ENCODE data around the gene SPOCK1.

The SPOCK1 gene

GRCh38 chr5:137036640-137037039, 462.5 kb downstream of the SPOCK1 start:
- Histone ChIP-seq H3K4me3 (no peak overlapping the region), H3K4me1 (no peaks in the 10 kb centered on the region), H3K27me3 (no peaks in the 10 kb centered on the region), H3K27ac (no peak overlapping the region), H3K36me3 (no peaks in the 10 kb centered on the region), H3K9me3 (no peaks in the 10 kb centered on the region)
- intact Hi-C loops (cut with DNase I; ENCODE audit: low total_unique reads) = no loop called here
- DNase-seq = no peak
- TF ChIP-seq CTCF (IDR thresholded peaks at IDR 0.05) = no peak

- no peaks in the 10 kb centered on the region for H3K27me3 ChIP-seq
- DNase-seq = no peak
- no peaks in the 10 kb centered on the region for H3K9me3 ChIP-seq
- H3K36me3 ChIP-seq = no peaks in the 10 kb centered on the region
- no peak for TF ChIP-seq CTCF (IDR thresholded peaks at IDR 0.05)
- no peak overlapping the region for H3K27ac ChIP-seq
- intact Hi-C loops (cut with DNase I; ENCODE audit: low total_unique reads) = no loop called here
- H3K4me1 ChIP-seq = no peaks in the 10 kb centered on the region
- H3K4me3 ChIP-seq = no peak overlapping the region
These were observed 463.6 kb downstream of the SPOCK1 start for GRCh38 chr5:137035480-137035878.

- no peaks in the 10 kb centered on the region for H3K9me3 ChIP-seq
- no peaks in the 10 kb centered on the region for H3K27me3 ChIP-seq
- no peak for TF ChIP-seq CTCF (IDR thresholded peaks at IDR 0.05)
- H3K4me1 ChIP-seq = no peaks in the 10 kb centered on the region
- H3K27ac ChIP-seq = no peak overlapping the region
- intact Hi-C loops (cut with DNase I; ENCODE audit: low total_unique reads) = no loop called here
- no peaks in the 10 kb centered on the region for H3K36me3 ChIP-seq
- H3K4me3 ChIP-seq = no peak overlapping the region
- no peak for DNase-seq
These were observed 464.2 kb downstream of the SPOCK1 start for GRCh38 chr5:137034764-137035479.

DNA sequence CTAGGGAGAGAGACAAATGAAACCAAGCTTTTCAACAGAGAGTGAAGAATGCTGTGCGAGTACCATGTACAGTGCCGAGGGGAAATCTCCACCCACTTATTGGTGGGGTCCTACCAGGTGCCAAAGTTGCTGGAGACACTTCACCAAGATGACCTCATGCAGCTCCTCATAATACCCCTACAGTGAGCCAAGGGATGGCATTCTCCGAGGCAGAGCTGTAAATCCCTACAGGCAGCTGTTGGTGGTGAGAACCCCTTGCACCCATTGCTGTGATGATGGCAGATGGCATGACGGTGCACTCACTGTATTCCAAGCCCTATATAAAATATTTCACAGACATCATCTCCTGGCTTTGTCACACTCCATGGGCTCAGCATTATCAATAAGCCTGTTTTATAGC, 464.9 kb downstream of the SPOCK1 start:
- Histone ChIP-seq H3K27me3 (no peaks in the 10 kb centered on the region), H3K4me1 (no peaks in the 10 kb centered on the region), H3K27ac (no peak overlapping the region), H3K4me3 (no peak overlapping the region), H3K9me3 (no peaks in the 10 kb centered on the region), H3K36me3 (no peaks in the 10 kb centered on the region)
- DNase-seq = no peak
- intact Hi-C loops (cut with DNase I; ENCODE audit: low total_unique reads) = no loop called here
- TF ChIP-seq CTCF (IDR thresholded peaks at IDR 0.05) = no peak

- TF ChIP-seq CTCF (IDR thresholded peaks at IDR 0.05) = no peak
These were observed 466.2 kb downstream of the SPOCK1 start for GRCh38 chr5:137032929-137033328.

GRCh38 chr5:137027758-137028157, 471.4 kb downstream of the SPOCK1 start:
- no peak for DNase-seq
- Histone ChIP-seq H3K4me3 (no peak overlapping the region), H3K27ac (no peak overlapping the region), H3K9me3 (no peaks in the 10 kb centered on the region), H3K4me1 (peaks cover 0 to 6% (median 2%) of the 10 kb centered on the region in 4 donors), H3K27me3 (no peaks in the 10 kb centered on the region), H3K36me3 (no peaks in the 10 kb centered on the region)
- intact Hi-C loops (cut with DNase I; ENCODE audit: low total_unique reads) = no loop called here
- TF ChIP-seq CTCF (IDR thresholded peaks at IDR 0.05) = no peak

More at GRCh38 chr5:137032929-137033328, 466.2 kb downstream of the SPOCK1 start:
- H3K27me3 ChIP-seq = no peaks in the 10 kb centered on the region
- no peaks in the 10 kb centered on the region for H3K36me3 ChIP-seq
- H3K4me1 ChIP-seq = no peaks in the 10 kb centered on the region
- H3K27ac ChIP-seq = no peak overlapping the region
- no peaks in the 10 kb centered on the region for H3K9me3 ChIP-seq
- H3K4me3 ChIP-seq = no peak overlapping the region
- DNase-seq = no peak
- intact Hi-C loops (cut with DNase I; ENCODE audit: low total_unique reads) = no loop called here

Data from tibial artery (tissue), 4 donors.